HCT116 (cell line): ENCODE measurements around the gene RPS6KA2. TPM values are rescaled to one million over a fixed set of nuclear protein-coding genes. Genes with fewer than 3 reads are reported as not detected.

Experiments used
- ATAC-seq: fragments of 200-7000 bp; cut with Tn5 transposase; 2 replicates; pipeline ENCODE4 v1.9.1; 2020; ENCODE audit warnings: mild to moderate bottlenecking, moderate library complexity
- BruUV-seq: library from RNA; stranded (reverse); fragments of 400-500 nt; replicated peaks from 2 replicates; lab custom pipeline; 2021; lab: Mats Ljungman, UMichigan
- CTCF ChIA-PET: fragments of 300-600 bp; sonication (Branson Sonifier 250); formaldehyde crosslinking; loops from one replicate; lab custom pipeline; 2021; ENCODE audit warnings: antibody characterized with exemption; lab: Charles Lee
- POLR2A ChIA-PET: fragments of 300-600, 350-600 bp; sonication (Branson Sonifier 250); formaldehyde crosslinking; loops from one replicate; lab custom pipeline; 2021; ENCODE audit warnings: antibody characterized with exemption; lab: Charles Lee
- RAD21 ChIA-PET, 2 experiments: fragments of 300-600 bp; sonication (Branson Sonifier 250); formaldehyde crosslinking; loops; one replicate each; lab custom pipeline; 2023; ENCODE audit warnings: low total read pairs in 2 of 2; ENCODE audit not compliant: uncharacterized antibody in 2 of 2, unreplicated experiment in 2 of 2, low non-redundant PET in 1 of 2; lab: Charles Lee
- DNase-seq: peaks from one replicate; pipeline ENCODE4 v3.0.0-alpha.2; 2010; ENCODE audit warnings: low read depth, low spot score
- H2AFZ ChIP-seq: fragments of 200-600 bp; shearing (Covaris generic), sonication (generic); 2 replicates; pipeline ENCODE4 v1.6.1; 2017; ENCODE audit warnings: low read depth, mixed run types, mixed read lengths, antibody characterized with exemption, low read length; ENCODE audit not compliant: poor library complexity, severe bottlenecking
- H3K27ac ChIP-seq: 2 replicates; pipeline ENCODE4 v1.5.1; 2012; ENCODE audit warnings: low read depth, low read length
- H3K27me3 ChIP-seq: fragments of 200-600 bp; sonication (generic); 2 replicates; pipeline ENCODE4 v1.6.1; 2016; ENCODE audit warnings: mixed run types, low read length, mixed read lengths; ENCODE audit not compliant: insufficient read depth
- H3K36me3 ChIP-seq, 2 experiments: fragments of 200-500 bp in 1 of 2; fragments of 200-600 bp in 1 of 2; sonication (Bioruptor generic) in 1 of 2; sonication (generic) in 1 of 2; 2 replicates each; pipeline versions ENCODE4 v1.5.1 to v1.6.1; 2014 to 2016; ENCODE audit warnings: low read length in 2 of 2, inconsistent platforms in 1 of 2, mixed read lengths in 1 of 2, mixed run types in 1 of 2; ENCODE audit not compliant: insufficient read depth in 2 of 2, control insufficient read depth in 1 of 2
- H3K4me1 ChIP-seq, 2 experiments: fragments of 200-600 bp in 1 of 2; sonication (generic) in 1 of 2; 2 replicates each; pipeline versions ENCODE4 v1.5.1 to v1.6.1; 2012 to 2017; ENCODE audit warnings: low read length in 2 of 2, inconsistent platforms in 1 of 2, mild to moderate bottlenecking in 1 of 2, mixed read lengths in 1 of 2, mixed run types in 1 of 2, moderate library complexity in 1 of 2; ENCODE audit not compliant: insufficient read depth in 2 of 2, control insufficient read depth in 1 of 2
- H3K4me2 ChIP-seq: fragments of 200-600 bp; sonication (generic); 2 replicates; pipeline ENCODE4 v1.6.1; 2017; ENCODE audit warnings: mixed run types, low read length, mixed read lengths
- H3K4me3 ChIP-seq, 2 experiments: fragments of 200-600 bp in 1 of 2; sonication (generic) in 1 of 2; replicated peaks in 1 of 2; 2 replicates each; pipeline ENCODE4 v1.5.1; 2011 to 2016; ENCODE audit warnings: low read length in 2 of 2, control low read depth in 1 of 2, low read depth in 1 of 2, mild to moderate bottlenecking in 1 of 2, mixed read lengths in 1 of 2, mixed run types in 1 of 2
- H3K79me2 ChIP-seq: fragments of 200-600 bp; sonication (generic); 2 replicates; pipeline ENCODE4 v1.6.1; 2017; ENCODE audit warnings: mild to moderate bottlenecking, mixed run types, low read length, moderate library complexity, mixed read lengths; ENCODE audit not compliant: insufficient read depth
- H3K9ac ChIP-seq: fragments of 200-600 bp; sonication (generic); 2 replicates; pipeline ENCODE4 v1.6.1; 2016; ENCODE audit warnings: low read length, mixed read lengths
- H3K9me2 ChIP-seq: fragments of 200-600 bp; sonication (generic), shearing (Covaris generic); 2 replicates; pipeline ENCODE4 v1.6.1; 2017; ENCODE audit warnings: mixed run types, mild to moderate bottlenecking, moderate library complexity; ENCODE audit not compliant: insufficient read depth
- H3K9me3 ChIP-seq, 2 experiments: fragments of 200-500 bp in 1 of 2; fragments of 200-600 bp in 1 of 2; sonication (Bioruptor generic) in 1 of 2; sonication (generic) in 1 of 2; 2 replicates each; pipeline ENCODE4 v1.6.1; 2014 to 2017; ENCODE audit warnings: low read length in 2 of 2, mixed read lengths in 2 of 2, inconsistent platforms in 1 of 2, low read depth in 1 of 2, mild to moderate bottlenecking in 1 of 2, mixed run types in 1 of 2, moderate library complexity in 1 of 2; ENCODE audit not compliant: control insufficient read depth in 1 of 2, insufficient read depth in 1 of 2
- H4K20me1 ChIP-seq: fragments of 200-600 bp; sonication (generic), shearing (Covaris generic); 2 replicates; pipeline ENCODE4 v1.6.1; 2017; ENCODE audit warnings: mixed run types, mild to moderate bottlenecking, moderate library complexity; ENCODE audit not compliant: insufficient read depth
- CBX3 ChIP-seq: IDR thresholded peaks from 2 replicates; pipeline ENCODE4 v1.6.1; 2012; ENCODE audit warnings: low read depth
- EGR1 ChIP-seq: IDR thresholded peaks from 2 replicates; pipeline ENCODE4 v1.6.1; 2012; ENCODE audit warnings: low read depth
- EZH2 ChIP-seq: fragments of 200-600 bp; sonication (generic); IDR thresholded peaks from 2 replicates; pipeline ENCODE4 v1.6.1; 2017; ENCODE audit warnings: antibody characterized with exemption, mixed run types
- EZH2phosphoT487 ChIP-seq: fragments of 200-600 bp; IDR thresholded peaks from 2 replicates; pipeline ENCODE4 v1.6.1; 2018; ENCODE audit warnings: antibody characterized with exemption, borderline replicate concordance
- FOSL1 ChIP-seq: IDR thresholded peaks from 2 replicates; pipeline ENCODE4 v1.6.1; 2012; ENCODE audit warnings: low read depth
- JUND ChIP-seq: IDR thresholded peaks from 2 replicates; pipeline ENCODE4 v1.6.1; 2012
- MAX ChIP-seq: IDR thresholded peaks from 2 replicates; pipeline ENCODE4 v1.6.1; 2012
- POLR2A ChIP-seq: IDR thresholded peaks from 2 replicates; pipeline ENCODE4 v1.7.0; 2011; ENCODE audit warnings: borderline replicate concordance; ENCODE audit not compliant: insufficient read depth, insufficient read length; ENCODE audit errors: extremely low read depth
- RAD21 ChIP-seq: IDR thresholded peaks from 2 replicates; pipeline ENCODE4 v1.6.1; 2012; ENCODE audit warnings: low read depth, mild to moderate bottlenecking
- SIN3A ChIP-seq: IDR thresholded peaks from 2 replicates; pipeline ENCODE4 v1.6.1; 2012; ENCODE audit warnings: low read depth
- SRF ChIP-seq: IDR thresholded peaks from 2 replicates; pipeline ENCODE4 v1.6.1; 2012; ENCODE audit warnings: low read depth
- TCF7L2 ChIP-seq: IDR thresholded peaks from 2 replicates; pipeline ENCODE4 v1.7.0; 2011; ENCODE audit warnings: borderline replicate concordance, inconsistent platforms; ENCODE audit not compliant: insufficient read depth, insufficient read length; ENCODE audit errors: extremely low read depth
- YY1 ChIP-seq: IDR thresholded peaks from 2 replicates; pipeline ENCODE4 v1.6.1; 2011; ENCODE audit warnings: low read length, low read depth, moderate library complexity, mild to moderate bottlenecking; ENCODE audit not compliant: insufficient replicate concordance; ENCODE audit errors: extremely low read depth
- ZNF274 ChIP-seq: fragments of 200-500 bp; sonication (Bioruptor generic); IDR thresholded peaks from 2 replicates; pipeline ENCODE4 v1.6.1; 2014; ENCODE audit warnings: mild to moderate bottlenecking, low read depth, low read length, inconsistent platforms
- intact Hi-C: fragments of 100-400 bp; cut with micrococcal nuclease; formaldehyde crosslinking; loops from 2 replicates; pipeline ENCODE4 v1.10.0; 2022
- total RNA-seq: library from RNA; stranded (reverse); gene quantifications from one replicate; pipeline ENCODE4 v1.2.1, GENCODE V29; 2021; ENCODE audit not compliant: unreplicated experiment

Gene RPS6KA2
- total RNA-seq, 1 experiment from 2014 or later = 8.5 TPM

GRCh38 chr6:166483573-166484250 lies 143.3 kb downstream of the RPS6KA2 start:
- H2AFZ ChIP-seq = no peak overlapping the region
- no peaks in the 10 kb centered on the region for H3K79me2 ChIP-seq
- no peak overlapping the region for H3K4me2 ChIP-seq
- no peaks in the 10 kb centered on the region for H3K9me2 ChIP-seq
- no peak overlapping the region for H3K27ac ChIP-seq
- RAD21 ChIA-PET = no interaction called here
- H3K9ac ChIP-seq = no peak overlapping the region
- H3K9me3 ChIP-seq = no peaks in the 10 kb centered on the region
- H3K4me3 ChIP-seq = no peak overlapping the region
- no peaks in the 10 kb centered on the region for H3K36me3 ChIP-seq
- no peaks in the 10 kb centered on the region for H4K20me1 ChIP-seq
- no peaks in the 10 kb centered on the region for H3K4me1 ChIP-seq
- BruUV-seq = no TSS peak
- CTCF ChIA-PET = no interaction called here
- H3K27me3 ChIP-seq = no peaks in the 10 kb centered on the region
- no peak for DNase-seq
- TF ChIP-seq FOSL1 (no peak), YY1 (no peak), JUND (no peak), TCF7L2 (no peak), SRF (no peak), EZH2phosphoT487 (no peak), CBX3 (no peak), POLR2A (no peak), EZH2 (no peak), SIN3A (no peak), RAD21 (no peak), MAX (no peak), ZNF274 (no peak), EGR1 (no peak)
- TF ChIP-seq, all 23 proteins: peak for 0
- intact Hi-C loops = no loop called here
- POLR2A ChIA-PET = no interaction called here
- no peak for ATAC-seq
